NK-92 (cell line): Measurements from ENCODE around the gene BZW1.

Experiments
- DNase-seq: peaks from one replicate; lab custom pipeline; 2025; ENCODE audit not compliant: unreplicated experiment; lab: John Stamatoyannopoulos, UW

The BZW1 gene

DNA sequence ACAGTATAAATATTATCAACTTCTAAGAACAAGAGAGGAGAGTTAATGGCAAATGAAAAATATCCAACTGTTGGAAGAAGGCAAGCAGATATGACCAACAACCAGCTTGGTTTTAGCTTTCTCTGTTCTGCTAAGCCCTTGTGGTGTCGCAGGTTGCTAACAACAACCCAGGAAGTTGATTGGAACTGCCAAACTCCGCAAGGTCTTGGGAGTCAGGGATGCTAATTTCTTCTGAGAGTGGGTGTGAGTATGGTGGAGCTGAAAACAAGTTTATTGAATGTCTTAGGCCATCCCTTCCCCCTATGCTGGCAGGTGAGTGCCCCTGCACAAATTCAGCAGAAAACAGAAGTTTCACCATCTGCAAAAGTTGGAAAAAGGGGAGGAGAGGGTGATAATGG is 17.5 kb downstream of the BZW1 start:
- no peak for DNase-seq

DNA sequence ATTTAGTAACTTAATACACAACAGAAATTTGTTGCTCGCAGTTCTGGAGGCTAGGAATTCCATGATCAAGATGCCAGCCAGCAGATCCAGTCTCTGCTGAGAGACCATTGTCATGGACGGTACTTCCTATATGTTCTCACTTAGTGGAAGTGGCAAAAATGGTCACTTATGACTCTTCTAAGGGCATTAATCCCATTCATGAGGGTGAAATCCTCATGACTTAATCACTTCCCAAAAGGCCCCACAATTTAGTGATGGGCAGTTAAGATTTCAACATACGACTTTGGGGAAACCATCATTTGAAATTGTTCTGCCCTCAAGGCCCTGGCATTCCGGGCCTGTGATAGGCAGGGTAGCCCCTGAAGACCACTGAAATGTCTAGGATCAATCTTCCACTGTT is 23.0 kb downstream of the BZW1 start:
- DNase-seq = no peak

DNA sequence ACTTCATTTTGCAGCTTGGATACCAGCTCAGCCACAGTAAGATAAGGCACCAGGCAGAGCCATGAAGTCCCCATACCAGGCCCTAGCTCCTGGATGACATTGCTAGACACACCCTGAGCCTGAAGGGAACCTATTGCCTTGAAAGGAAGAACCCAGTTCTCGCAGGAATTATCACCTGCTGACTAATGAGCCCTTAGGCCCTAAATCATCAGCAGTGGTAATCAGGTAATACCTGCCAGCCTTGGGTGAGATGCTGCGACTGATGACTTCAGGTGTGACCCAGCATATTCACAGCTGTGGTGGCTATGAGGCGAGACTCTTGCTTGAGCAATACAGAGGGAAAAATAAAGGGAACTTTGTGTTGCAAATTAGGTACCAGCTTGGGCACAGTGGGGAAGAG is 27.8 kb downstream of the BZW1 start:
- no peak for DNase-seq

DNA sequence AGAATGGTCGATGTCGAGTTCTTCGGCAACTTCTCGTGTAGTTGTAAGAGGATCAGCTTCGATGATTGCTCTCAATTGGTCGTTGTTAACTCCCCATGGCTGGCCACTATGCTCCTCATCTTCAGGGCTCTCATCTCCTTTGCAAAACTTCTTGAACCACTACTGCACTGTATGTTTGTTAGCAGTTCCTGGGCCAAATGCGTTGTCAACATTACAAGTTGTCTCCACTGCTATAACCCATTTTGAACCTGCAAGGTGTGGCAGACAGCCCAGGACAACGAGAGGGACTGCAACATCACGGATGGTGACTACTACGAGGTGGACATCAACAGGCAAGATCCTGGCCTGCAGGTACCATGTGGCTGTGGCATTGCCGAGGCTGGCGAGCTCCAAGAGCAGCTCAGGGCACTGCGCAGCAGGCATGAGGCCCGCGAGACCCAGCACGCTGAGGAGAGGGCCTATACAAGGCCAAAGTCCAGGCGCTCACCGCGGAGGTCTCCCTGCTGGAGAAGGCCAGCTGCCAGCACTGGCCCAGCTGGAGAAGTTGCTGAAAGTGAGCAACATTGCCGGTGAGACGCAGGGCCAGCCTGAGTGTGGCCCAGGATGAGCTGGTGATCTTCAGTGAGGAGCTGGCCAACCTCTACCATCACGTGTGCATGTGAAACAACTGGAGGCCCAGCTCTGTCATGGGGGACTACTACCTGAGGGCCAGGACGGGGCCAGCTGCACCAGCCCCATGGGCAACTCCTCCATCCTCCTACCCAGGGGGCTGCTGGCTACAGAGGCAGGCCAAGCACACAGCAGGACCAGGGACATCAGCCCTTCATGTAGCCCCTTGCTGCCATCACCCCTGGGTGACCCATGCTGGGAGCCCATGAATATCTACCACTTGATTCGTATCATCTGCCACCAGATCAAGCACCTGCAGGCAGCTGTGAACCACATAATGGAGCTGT is 32.6 kb downstream of the BZW1 start:
- DNase-seq = no peak

DNA sequence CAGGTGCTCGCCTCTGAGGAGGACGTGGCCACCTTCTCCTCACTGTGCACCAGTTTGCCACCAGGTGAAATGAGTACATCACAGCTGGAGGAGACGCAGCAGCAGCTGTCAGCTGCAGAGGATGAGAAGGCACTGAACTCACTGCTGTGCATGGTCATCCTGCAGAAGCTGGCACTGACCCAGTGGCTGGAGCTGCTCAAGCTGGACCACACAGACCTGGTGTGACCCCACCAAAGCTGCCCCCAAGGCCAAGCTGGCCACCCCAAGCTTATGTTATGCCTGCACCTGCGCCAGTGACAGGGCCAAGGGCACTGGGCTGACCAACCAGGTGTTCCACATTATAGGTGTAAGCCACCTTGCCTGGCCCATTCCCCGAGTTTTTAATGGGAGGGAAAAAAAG is 33.5 kb downstream of the BZW1 start:
- no peak for DNase-seq

DNA sequence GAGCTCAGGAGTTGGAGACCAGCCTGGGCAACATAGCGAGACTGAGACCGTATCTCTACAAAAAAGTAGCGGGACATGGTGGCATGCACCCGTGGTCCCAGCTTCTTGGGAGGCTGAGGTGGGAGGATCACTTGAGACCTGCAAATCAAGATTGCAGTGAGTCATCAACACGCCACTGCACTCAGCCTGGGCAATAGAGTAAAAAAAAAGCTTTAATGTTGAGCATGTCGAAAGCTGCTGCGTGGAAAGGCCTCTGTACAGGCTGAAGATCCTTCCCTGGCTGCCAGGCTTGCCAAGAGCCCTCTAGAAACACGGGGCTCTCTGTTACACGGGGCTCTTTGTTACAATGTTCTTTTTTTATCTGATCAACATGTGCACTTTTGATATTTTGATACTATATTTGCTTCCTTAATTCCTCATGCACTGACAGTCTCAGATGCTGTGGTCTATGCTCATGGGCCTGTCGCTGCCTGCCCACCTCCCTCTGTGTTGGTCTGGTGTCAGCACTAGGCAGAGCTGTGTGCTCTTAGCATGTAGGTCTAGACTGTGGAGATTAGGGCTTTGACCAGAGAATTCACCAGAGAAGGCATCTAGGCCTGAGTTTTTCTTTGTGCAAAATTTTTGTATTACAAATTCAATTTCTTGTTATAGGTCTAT is 34.1 kb downstream of the BZW1 start:
- DNase-seq = no peak

DNA sequence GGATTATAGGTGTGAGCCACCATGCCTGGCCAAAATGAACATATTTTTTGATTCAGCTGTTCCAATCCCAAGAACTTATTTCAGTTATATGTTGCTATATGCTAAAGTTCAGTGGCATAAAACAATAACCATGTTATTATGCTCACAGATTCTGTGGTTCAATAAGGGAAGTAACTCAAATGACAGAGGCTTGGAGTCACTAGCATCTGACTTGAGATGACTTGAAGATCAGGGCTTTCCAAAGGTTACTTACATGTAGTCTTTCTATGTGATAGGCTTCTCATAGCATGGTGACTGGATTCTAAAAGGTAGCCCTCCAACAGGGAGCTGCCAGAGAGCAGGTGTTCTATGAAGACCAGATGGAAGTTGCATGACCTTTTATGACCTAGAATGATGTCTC is 35.6 kb downstream of the BZW1 start:
- no peak for DNase-seq

- DNase-seq = no peak
These were observed 36.2 kb downstream of the BZW1 start for GRCh38 chr2:200847939-200848338.

- DNase-seq = no peak
These were observed 39.0 kb downstream of the BZW1 start for GRCh38 chr2:200850512-200851256.

- no peak for DNase-seq
These were observed 39.9 kb downstream of the BZW1 start for GRCh38 chr2:200851398-200852248.

GRCh38 chr2:200852605-200853004 is 40.9 kb downstream of the BZW1 start:
- DNase-seq = no peak

DNA sequence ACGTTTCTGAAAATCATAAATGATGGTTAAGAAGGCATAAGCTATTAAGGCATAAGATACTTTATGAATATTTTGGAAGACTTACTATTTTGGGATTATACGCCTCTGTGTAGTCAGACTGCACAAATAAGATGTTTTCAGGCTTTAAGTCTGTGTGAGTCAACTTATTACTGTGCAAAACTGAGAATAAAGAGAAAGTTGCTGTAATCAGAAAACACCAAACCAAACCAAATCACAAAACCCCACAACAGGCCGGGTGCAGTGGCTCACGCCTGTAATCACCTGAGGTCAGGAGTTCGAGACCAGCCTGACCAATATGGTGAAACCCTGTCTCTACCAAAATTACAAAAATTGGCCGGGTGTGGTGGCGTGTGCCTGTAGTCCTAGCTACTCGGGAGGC is 45.1 kb downstream of the BZW1 start:
- no peak for DNase-seq

DNA sequence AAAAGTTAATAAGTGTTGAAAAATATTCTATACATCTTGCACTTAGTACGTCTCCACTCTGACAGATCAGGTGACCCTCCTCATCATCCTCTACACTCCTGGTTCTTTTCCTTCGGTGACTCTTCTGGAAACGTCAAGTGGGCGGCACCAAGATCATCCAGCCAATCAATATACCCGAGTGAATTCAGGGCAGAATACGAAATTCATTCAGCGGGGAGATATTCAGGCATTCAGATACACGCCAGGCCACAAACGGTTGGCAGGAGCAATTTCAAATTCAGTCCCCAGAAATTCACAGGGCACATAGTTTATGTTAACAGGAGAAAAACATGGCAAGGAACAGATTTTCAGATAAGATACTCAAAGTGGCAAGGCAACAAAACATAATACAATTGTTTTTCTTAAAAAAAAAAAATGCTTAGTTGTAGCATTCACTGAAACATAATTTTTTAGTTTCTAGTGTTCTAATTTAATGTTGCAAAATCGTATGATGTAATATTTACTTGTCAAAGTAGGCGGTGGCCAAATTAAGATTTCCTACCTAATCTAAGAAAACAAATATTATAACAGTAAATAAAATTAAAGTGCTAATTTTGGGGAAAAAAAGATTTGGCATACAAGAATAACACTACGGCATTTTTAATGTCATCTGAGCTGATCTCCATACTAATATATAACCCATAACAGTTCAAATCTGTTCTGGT is 48.5 kb downstream of the BZW1 start:
- DNase-seq = no peak

DNA sequence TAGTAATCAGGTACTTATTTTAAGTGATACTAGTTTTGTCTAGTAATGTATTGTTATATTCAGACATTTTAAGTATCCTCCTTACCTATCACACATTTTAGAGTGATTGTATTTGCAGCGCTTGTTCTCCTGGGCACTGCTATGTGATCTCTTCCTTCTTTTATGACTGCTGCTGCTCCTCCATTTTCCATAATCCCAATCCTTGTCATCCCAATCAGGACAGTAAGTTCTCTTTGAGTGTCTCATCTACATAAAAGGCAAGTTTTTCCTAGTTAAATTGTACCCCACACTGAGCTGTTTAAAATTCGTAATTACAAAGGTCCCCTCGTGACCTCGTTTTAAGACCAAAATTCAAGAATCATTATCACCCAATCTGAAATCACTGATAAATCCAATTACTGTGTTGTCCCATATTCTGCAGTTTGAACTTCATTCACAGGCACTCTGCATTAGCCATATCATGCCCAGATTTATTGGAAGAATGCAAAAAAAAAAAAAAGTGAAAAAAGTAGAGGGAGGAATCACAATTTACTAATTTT is 50.0 kb downstream of the BZW1 start:
- DNase-seq = no peak

GRCh38 chr2:200862532-200863000 is 50.9 kb downstream of the BZW1 start:
- DNase-seq = no peak

GRCh38 chr2:200863782-200864175 is 52.1 kb downstream of the BZW1 start:
- no peak for DNase-seq

DNA sequence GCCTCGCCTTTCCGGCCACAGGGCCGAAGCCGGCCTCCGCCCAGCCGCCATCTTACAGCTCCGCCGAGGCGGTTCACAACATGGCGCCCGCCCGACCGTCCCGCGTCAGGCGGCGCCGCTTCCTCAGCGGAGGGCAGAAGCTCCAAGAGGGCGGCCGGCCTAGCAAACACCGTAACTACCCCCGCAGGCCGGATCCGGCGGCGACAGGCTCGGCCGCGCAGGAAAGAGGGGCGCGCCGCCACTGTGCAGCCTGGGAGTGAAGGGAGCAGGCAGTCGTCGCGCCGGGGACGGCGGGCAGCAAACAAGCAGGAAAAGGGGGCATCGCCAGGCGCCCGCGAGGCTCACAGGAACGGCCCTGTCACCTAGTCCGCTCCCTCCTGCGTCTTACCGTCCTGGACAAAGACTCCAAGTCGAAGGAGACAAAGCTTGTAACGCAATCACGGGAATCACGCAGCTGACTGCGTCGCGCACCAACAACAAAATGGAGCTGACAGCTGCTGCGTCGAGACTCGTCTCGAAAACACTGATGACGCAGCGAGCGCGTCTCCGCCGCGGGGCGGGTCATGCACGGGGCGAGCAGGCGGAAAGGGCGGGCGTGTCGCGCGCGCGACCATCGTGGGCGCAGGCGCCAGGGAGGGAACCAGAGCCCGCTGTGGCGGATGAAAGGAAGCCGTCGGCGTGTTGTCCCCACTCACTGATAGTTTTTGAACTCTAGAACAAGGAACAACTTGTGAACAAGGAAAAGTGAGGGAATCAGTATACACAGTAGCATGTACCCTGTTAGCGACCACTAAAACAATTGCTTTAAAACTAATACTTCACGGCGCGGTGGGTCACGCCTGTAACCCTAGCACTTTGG is 52.7 kb downstream of the BZW1 start, which contains the start of gene CLK1:
TSS of gene CLK1 (minus strand) at position 483 of the 859 bp plus-strand sequence. CDS start 2,796 bp downstream, outside the sequence.
- peak; percentile 81 for DNase-seq

GRCh38 chr2:200869014-200869413 is 57.3 kb downstream of the BZW1 start:
- DNase-seq = no peak

DNA sequence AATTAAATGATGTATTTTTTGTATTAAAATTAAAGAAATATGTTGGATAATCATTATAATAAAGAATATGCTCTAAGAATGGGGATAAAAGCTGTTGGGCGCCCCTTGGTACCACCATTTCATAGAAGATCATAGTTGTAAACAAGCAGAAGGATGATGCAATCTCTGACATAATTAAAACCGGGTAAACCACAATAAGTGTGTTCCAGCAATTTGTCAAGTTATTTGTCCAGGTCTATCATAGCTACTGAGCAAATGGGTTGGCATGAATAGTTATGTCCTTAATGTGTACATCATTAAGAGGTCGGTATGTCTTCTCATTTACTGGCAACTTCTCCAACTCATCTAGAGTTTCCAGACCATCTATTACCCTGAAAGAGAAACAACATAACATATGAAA is 59.4 kb downstream of the BZW1 start:
- no peak for DNase-seq
